Osteoblast (primary cell): ENCODE data around the gene EQTN. TPM values are rescaled to one million over a fixed set of nuclear protein-coding genes. Genes with fewer than 3 reads are reported as not detected.

ENCODE experiments used
- DNase-seq: peaks from one replicate; pipeline ENCODE4 v3.0.0; 2011; ENCODE audit warnings: low spot score, mixed read lengths; ENCODE audit not compliant: insufficient read length; ENCODE audit errors: missing footprints
- H2AFZ ChIP-seq: 2 replicates; pipeline ENCODE4 v1.6.0; 2011; ENCODE audit warnings: mild to moderate bottlenecking, low read length
- H3K27ac ChIP-seq: 2 replicates; pipeline ENCODE4 v1.5.1; 2011; ENCODE audit warnings: mild to moderate bottlenecking, low read depth, low read length, moderate library complexity
- H3K27me3 ChIP-seq: 2 replicates; pipeline ENCODE4 v1.6.0; 2012; ENCODE audit warnings: mild to moderate bottlenecking, control low read depth, inconsistent platforms, low read length, moderate library complexity; ENCODE audit not compliant: insufficient read depth
- H3K36me3 ChIP-seq: 2 replicates; pipeline ENCODE4 v1.5.1; 2011; ENCODE audit warnings: mild to moderate bottlenecking, low read length, control low read depth, moderate library complexity; ENCODE audit not compliant: insufficient read depth
- H3K4me1 ChIP-seq: 2 replicates; pipeline ENCODE4 v1.5.1; 2011; ENCODE audit warnings: mild to moderate bottlenecking, low read length, control low read depth, moderate library complexity; ENCODE audit not compliant: insufficient read depth
- H3K4me2 ChIP-seq: 2 replicates; pipeline ENCODE4 v1.6.0; 2011; ENCODE audit warnings: mild to moderate bottlenecking, low read length; ENCODE audit not compliant: insufficient read depth
- H3K4me3 ChIP-seq: fragments of 200-600 bp; sonication (generic); 3 replicates; pipeline ENCODE4 v1.5.1; 2012; ENCODE audit warnings: mild to moderate bottlenecking, low read length, inconsistent platforms; ENCODE audit not compliant: insufficient read depth
- H3K79me2 ChIP-seq: 2 replicates; pipeline ENCODE4 v1.6.0; 2012; ENCODE audit warnings: mild to moderate bottlenecking, low read length, control low read depth, inconsistent platforms; ENCODE audit not compliant: insufficient read depth
- H3K9me3 ChIP-seq: 2 replicates; pipeline ENCODE4 v1.5.1; 2011; ENCODE audit warnings: low read depth, low read length, control low read depth
- H4K20me1 ChIP-seq: 2 replicates; pipeline ENCODE4 v1.6.0; 2012; ENCODE audit warnings: mild to moderate bottlenecking, low read length, control low read depth; ENCODE audit not compliant: insufficient read depth
- total RNA-seq: library from RNA; depleted of rRNA; stranded (reverse); fragments of >200 nt; gene quantifications from 2 replicates; pipeline ENCODE4 v1.2.3, GENCODE V29; 2012
- TF ChIP-seq, protein P1 (sequence below): IDR thresholded peaks from 2 replicates; pipeline ENCODE4 v1.5.1; 2011; ENCODE audit warnings: mild to moderate bottlenecking, low read depth, low read length, moderate library complexity; ENCODE audit errors: extremely low read depth

The EQTN gene
- total RNA-seq, 1 donor: not detected

DNA sequence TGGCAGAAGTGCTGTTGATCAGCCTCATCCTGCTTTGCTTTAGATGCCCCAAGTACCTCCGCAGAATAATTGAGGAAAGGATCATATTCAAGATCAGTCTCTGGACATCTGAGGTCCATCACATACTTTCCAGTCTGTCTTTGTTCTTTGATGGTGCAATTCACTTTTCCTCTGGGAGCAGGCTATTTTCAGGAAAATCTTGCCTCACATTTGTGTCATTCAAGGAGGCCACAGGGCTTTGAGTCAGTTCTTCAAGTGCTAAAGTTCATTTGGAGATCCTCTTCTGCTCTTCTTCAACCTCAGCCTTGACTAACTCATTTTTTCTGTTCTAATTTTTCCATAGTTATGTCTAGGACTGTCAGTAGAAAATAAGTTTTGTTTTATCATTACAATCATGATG lies 18.6 kb downstream of the EQTN start:
- Histone ChIP-seq H4K20me1 (no peaks in the 10 kb centered on the region), H3K36me3 (no peaks in the 10 kb centered on the region), H2AFZ (no peak overlapping the region), H3K9me3 (no peaks in the 10 kb centered on the region), H3K79me2 (no peaks in the 10 kb centered on the region), H3K4me1 (no peaks in the 10 kb centered on the region), H3K27me3 (peaks cover 6% of the 10 kb centered on the region), H3K4me3 (no peak overlapping the region), H3K4me2 (no peak overlapping the region), H3K27ac (no peak overlapping the region)
- TF ChIP-seq, protein P1, sequence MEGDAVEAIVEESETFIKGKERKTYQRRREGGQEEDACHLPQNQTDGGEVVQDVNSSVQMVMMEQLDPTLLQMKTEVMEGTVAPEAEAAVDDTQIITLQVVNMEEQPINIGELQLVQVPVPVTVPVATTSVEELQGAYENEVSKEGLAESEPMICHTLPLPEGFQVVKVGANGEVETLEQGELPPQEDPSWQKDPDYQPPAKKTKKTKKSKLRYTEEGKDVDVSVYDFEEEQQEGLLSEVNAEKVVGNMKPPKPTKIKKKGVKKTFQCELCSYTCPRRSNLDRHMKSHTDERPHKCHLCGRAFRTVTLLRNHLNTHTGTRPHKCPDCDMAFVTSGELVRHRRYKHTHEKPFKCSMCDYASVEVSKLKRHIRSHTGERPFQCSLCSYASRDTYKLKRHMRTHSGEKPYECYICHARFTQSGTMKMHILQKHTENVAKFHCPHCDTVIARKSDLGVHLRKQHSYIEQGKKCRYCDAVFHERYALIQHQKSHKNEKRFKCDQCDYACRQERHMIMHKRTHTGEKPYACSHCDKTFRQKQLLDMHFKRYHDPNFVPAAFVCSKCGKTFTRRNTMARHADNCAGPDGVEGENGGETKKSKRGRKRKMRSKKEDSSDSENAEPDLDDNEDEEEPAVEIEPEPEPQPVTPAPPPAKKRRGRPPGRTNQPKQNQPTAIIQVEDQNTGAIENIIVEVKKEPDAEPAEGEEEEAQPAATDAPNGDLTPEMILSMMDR: no peak
- no peak for DNase-seq

DNA sequence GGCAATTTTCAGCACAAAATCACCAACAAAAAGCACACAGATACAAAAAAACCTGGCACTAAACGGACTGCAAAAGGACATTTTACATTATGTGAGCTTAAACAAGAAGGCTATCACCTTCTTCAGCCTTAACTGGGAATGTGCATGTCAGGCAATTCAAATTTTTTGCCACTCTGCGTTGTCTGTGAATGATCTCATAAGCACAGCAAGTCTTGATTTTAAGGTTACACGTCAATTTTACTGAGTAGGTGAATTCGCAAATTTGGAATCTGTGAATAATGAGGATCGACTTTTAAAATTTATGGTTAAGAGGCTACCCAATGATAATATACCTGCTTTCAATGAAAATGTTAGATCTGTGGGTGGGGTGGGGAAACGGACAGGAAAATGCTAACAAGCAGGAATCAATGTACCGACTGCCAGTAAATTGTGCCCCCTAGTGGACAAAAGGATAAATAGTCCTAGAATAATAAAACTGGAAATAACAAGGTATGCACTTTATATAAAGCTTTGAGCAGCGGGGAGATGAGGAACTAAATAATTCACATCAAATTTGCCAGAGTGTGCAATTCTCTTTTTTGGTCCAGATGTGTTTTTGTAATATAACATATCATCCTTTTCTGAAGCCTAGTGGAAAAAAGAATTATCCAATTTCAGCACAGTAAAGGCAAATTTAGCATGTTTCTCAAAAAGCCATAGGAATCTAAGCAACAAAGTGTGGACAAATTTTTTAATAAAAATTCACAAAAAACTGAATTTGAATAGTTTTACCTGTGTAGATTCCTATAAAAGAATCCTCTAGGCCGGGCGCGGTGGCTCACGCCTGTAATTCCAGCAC lies 20.5 kb downstream of the EQTN start:
- H3K27me3 ChIP-seq: no peaks in the 10 kb centered on the region
- H3K4me3 ChIP-seq: peak overlapping the region; percentile 63
- H3K9me3 ChIP-seq: no peaks in the 10 kb centered on the region
- no peaks in the 10 kb centered on the region for H3K79me2 ChIP-seq
- H3K4me1 ChIP-seq: no peaks in the 10 kb centered on the region
- no peak overlapping the region for H3K27ac ChIP-seq
- TF ChIP-seq, protein P1: peak; percentile 79
- DNase-seq: no peak
- H3K36me3 ChIP-seq: no peaks in the 10 kb centered on the region
- H4K20me1 ChIP-seq: no peaks in the 10 kb centered on the region
- peak overlapping the region; percentile 88 for H3K4me2 ChIP-seq
- H2AFZ ChIP-seq: peak overlapping the region; percentile 77

- H3K36me3 ChIP-seq: no peaks in the 10 kb centered on the region
- H2AFZ ChIP-seq: no peak overlapping the region
- no peak overlapping the region for H3K27ac ChIP-seq
- TF ChIP-seq, protein P1: no peak
- H3K4me1 ChIP-seq: no peaks in the 10 kb centered on the region
- H4K20me1 ChIP-seq: no peaks in the 10 kb centered on the region
- no peak overlapping the region for H3K4me2 ChIP-seq
- H3K27me3 ChIP-seq: no peaks in the 10 kb centered on the region
- no peak for DNase-seq
- H3K79me2 ChIP-seq: no peaks in the 10 kb centered on the region
- H3K9me3 ChIP-seq: no peaks in the 10 kb centered on the region
- no peak overlapping the region for H3K4me3 ChIP-seq
Measured at GRCh38 chr9:27273186-27273585, 23.8 kb downstream of the EQTN start.

GRCh38 chr9:27272103-27272502 lies 24.8 kb downstream of the EQTN start:
- TF ChIP-seq, protein P1: no peak
- Histone ChIP-seq H4K20me1 (no peaks in the 10 kb centered on the region), H2AFZ (peak overlapping the region; percentile 31), H3K4me1 (no peaks in the 10 kb centered on the region), H3K27ac (no peak overlapping the region), H3K79me2 (no peaks in the 10 kb centered on the region), H3K36me3 (no peaks in the 10 kb centered on the region), H3K4me3 (no peak overlapping the region), H3K4me2 (no peak overlapping the region), H3K27me3 (no peaks in the 10 kb centered on the region), H3K9me3 (no peaks in the 10 kb centered on the region)
- no peak for DNase-seq
